Activated naive CD4-positive, alpha-beta T cell treated with anti-CD3 and anti-CD28 coated beads, Interleukin-2, amount 50 U/mL, for 16 hours (primary cell): ENCODE results near the gene SNCAIP.
"Not testable (repeated sequence)": the region's sequence is repeated elsewhere in the genome, so short reads cannot be mapped to it uniquely, and the experiment has no call there.

Source experiments
- DNase-seq: peaks from one replicate; pipeline ENCODE4 v3.0.0-alpha.2; 2020

The SNCAIP gene

DNA sequence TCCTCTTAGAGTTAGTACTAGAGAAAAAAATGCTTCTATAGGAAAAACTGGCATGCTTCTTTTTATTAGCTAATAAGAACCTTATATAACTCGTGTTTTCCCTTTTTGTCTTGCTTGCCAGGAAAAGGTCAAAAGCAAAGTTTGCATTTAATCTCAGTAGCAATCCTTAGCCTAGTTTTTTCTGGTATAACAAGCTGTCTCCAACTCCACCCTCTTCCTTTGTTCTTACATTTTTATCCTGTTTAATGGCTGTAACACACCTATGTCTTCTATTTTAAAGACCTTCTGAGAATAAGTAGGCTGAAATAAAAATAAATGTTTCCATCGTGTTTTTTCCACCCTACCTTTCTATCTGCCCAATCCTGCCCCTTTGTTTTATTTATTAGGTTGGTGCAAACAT lies 158.3 kb downstream of the SNCAIP start:
- no peak for DNase-seq

DNA sequence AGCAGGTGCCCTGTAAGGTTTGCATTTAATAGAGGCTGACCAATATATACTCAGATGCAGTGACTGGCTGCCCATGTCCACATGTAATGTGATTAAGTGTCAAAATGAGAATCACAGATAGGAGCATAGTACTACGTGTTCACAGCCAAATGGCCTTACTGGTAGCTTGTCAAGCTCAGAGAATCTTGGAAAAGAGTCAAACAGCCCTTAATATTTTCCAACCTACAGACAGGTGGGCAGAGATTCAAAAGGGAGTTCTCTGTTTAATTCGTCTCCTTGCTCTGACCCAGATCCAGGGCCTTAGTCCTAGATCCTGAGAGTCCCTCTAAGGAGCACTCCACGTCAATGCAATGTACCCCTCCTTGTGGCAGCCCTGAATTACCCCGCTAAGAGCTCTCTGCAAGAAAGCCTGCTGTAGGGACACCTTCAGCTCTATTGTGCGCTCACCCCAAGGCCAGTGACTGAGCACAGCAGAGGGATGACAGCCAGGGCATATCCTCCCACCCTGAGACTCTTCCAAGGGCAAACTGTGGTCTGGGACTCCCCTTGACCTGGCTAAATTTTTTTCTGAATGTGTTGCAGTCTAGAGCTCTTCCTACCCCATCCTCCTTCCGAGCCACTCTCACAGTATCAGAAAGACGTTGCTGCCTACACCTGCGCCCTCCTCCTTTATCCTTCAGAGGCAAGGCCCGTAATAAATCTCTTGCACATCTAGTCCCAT lies 159.2 kb downstream of the SNCAIP start:
- DNase-seq = no peak

DNA sequence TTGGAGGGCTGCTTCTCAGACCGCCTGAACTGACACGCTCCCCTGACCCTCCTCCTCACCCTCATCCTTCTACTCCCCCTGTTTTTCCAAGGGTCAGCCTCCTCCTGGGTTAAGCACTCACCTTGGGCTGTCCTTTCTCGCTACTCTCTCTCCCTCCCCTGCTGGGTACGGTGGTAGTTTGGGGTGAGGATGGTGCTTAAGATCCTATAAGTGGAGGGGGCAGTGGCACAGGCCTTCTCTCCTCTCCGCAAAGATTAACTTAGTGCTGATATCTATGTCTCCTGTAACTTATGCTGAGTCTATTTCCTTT lies 159.7 kb downstream of the SNCAIP start:
- DNase-seq = no peak

DNA sequence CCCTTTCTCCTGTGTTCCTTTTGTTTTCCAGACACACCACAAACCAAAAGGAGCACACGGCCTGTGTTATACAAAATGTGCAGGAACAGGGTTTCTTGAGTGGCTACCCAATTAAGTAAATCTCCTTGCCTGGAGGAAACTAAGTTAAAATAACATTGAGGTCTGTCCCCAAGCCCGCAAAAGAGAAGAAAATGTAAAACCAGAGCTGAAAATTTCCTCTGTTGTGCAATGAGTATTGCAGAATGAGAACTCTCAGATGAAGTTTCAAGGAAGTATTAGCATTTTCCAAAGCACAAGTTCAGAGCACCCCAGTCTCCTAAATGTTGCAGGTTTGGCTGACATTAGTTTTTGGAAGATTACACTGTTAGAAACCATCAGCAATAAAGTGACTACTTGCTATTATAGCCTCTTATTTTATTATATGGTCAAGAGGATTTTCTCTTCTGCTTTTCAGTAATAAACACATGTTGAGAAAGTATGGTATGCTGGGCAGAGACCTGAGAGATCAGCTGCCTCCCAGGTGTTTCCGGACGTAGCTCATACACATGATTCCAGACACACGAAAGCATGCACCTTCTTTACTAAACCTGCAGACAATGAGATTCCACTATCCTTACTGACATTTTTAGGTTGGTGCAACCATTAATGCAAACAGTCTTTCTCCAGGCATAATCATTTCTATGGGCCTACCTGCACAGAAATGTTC lies 161.3 kb downstream of the SNCAIP start:
- no peak for DNase-seq

DNA sequence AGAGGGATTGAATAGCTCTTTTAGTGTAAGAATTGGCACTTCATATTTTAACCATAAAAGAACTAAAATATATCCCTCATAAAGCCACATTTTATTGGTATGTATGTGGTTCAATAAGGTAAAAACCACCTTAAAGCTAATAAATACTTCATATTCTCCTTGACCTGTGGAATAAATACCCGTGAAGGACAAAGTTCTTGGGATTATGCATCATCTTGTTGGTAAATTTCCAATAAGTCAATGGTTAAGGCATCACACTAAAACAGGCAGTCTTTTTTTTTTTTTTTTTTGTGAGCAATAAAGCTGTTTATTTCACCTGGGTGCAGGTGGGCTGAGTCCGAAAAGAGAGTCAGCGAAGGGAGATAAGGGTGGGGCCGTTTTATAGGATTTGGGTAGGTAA lies 161.9 kb downstream of the SNCAIP start:
- no peak for DNase-seq

DNA sequence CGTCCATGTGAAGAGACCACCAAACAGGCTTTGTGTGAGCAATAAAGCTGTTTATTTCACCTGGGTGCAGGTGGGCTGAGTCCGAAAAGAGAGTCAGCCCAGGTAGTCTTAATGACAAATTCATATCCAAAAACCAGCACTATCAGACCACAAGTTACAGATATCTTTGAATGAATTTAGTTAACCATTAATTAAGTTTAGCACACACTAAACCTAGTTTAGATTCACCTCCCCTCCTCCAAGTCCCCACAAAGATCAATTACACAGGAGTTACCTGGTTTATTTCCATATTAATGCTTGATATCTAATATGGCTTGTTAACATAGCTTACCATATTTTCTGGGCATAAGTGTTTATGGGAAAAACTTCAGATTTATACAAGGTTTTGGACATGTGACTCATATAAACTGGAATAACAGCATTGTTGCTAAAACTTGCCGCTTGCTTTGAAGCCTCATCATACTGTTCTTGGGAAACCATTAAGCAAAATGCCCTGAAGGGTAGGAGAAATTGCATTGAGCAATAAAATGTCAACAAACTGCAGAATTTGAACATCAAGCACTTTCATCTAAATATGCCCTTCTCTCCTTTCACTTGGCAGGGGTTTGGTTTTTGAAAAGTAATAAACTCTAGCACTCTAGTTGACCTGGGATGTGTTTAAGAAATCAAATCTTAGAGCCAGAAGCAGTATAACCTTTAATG lies 166.9 kb downstream of the SNCAIP start:
- DNase-seq = no peak

DNA sequence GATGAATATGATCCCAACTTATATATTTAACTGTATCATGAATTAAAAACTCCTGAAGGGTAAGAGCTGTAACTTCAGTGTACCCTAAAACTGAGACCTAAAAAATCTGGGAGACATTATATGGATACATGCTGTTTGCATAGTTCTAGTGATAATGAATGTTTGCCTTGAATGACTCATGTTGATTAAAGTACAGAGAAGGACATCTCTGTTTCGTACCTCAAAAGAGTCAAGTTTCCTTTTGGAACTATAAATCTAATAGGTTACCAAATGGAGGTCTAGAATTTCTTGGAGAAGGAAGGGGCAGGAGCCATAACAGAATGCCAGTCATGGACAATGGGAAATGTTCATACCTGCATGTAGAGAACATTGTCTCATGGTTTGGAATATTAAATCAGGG lies 168.1 kb downstream of the SNCAIP start:
- no peak for DNase-seq

DNA sequence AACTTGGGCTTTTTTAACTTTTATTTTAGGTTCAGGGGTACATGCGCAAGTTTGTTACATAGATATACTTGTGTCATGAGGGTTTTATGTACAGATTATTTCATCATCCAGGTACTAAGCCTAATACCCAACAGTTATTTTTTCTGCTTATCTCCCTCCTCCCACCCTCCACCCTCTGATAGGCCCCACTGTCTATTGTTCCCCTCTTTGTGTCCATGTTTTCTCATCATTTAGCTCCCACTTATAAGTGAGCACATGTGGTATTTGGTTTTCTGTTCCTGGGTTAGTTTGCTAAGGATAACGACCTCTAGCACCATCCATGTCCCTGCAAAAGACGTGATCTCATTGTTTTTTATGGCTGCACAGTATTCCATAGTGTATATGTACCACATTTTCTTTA lies 172.1 kb downstream of the SNCAIP start:
- DNase-seq = no peak

DNA sequence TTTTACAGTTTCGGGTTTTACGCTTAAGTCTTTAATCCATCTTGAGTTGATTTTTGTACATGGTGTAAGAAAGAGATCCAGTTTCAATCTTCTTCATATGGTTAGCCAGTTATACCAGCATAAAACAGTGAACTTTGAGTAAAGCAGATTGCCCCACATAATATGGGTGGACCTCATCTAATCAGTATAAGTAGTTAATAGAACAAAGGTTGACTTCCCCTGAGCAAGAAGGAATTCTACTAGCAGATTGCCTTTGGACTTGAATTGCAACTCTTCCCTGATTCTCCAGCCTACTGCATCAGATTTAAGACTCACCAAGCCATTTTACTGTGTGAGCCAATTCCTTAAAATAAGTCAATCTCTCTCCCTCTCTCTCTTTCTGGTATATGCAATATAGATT lies 173.2 kb downstream of the SNCAIP start:
- DNase-seq = no peak

DNA sequence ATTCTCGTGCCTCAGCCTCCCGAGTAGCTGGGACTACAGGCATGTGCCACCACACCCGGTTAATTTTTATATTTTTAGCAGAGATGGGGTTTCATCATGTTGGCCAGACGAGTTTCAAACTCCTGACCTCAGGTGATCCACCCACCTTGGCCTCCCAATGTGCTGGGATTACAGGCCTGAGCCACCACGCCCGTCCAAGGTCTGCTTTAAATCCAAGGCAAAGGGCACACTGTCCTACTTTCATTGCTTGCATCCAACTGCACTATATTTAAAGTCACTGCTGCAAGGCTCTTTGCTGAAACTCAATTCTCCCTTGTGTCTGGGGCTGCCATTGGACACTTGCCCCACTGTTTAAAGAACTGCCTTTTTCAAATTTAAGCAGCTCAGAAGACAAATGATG lies 174.6 kb downstream of the SNCAIP start:
- DNase-seq = not testable (repeated sequence)

DNA sequence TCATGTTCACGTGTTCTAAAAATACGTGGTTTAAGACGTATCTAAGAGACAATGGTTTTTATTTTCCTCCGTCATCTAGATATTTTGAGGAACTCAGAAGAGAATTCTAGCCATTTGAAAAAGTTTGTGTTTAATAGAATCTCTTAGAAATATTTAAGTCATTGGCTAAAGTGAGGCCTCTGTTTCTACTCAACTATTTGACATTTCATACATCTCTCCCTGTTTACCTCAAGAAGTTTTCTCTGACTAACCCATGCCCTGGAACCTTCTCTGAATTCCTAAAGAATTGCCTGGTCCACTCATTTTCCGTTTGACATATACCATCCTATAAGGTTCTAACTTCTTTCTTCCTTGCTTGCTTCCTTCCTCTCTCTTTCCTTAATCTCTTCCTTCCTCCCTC lies 178.7 kb downstream of the SNCAIP start:
- DNase-seq = no peak

DNA sequence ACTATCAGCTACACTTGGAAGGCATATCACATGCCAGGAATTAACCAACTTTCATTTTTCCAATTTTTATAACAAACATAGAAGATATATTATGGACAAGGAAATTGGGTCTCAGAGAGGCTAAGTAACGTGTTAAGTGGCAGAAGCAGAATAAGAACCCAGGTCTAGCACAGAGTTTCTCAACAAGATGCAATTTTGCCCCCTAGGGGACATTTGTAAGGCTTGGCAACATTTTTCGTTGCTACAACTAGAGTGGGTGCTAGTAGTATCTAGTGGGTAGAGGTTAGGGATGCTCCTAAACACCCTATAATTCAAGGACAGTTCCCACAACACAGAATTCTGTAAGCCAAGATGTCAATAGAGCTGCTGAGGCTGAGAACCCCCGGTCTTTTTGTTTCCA lies 180.6 kb downstream of the SNCAIP start:
- no peak for DNase-seq

DNA sequence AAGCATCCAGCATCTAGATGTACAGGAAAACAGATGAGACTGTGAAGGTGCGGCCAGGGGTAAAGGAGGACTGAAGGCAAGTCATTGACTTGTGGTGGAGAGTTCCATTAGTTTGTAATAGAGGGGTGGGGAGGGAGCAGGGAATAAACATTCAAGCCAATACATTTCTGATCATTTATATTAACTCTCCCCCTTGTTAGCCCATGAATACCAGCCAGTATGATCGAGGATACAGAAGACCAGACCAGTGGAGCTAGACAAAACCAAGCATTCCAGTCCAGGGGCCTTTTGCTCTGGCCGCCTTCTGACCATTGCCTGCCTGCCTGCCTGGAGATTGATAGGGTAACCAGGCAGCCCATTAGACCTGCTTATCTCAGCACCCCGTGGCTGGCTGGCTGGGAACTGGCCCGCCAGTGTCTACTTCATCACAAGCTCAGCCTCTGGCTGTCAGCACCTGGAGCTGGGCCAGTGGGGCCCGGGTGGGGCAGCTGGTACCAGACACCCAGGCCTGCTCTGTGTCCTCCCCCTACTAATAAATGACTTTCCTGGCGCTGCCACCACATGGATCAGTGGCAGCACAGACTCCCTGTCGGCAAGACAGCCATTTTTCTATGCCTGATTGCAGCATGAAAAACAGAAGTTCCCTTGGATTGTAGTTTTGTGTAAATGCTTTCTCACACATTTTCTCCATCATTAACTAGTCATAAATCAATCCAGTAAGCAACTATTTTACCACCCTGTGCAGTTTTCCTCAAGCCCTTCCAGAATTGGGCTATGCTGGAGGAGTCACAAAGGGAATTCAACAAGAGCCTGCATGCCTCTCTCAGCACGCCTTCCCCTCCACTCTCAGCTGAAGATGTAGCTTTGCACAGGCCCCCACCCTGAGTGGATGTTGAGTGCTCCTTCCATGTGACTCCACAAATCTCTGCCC lies 181.3 kb downstream of the SNCAIP start:
- no peak for DNase-seq

DNA sequence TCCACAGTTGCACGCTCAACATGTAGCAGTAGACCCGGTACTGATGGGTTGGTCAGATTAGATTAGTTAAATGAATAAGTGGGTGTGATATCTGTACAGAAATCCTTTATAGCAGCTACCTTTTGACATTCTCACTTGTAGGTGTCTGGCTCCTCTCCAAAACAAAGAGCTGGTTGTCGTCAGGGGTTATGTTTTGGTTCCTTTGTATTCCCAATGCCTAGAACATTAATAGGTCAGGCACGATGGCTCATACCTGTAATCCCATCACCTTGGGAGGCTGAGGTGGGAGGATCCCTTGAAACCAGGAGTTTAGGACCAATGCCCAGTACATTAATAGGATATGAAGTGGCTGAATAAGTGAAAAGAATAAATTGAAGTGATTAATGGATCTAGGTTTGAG lies 182.1 kb downstream of the SNCAIP start:
- DNase-seq = no peak

DNA sequence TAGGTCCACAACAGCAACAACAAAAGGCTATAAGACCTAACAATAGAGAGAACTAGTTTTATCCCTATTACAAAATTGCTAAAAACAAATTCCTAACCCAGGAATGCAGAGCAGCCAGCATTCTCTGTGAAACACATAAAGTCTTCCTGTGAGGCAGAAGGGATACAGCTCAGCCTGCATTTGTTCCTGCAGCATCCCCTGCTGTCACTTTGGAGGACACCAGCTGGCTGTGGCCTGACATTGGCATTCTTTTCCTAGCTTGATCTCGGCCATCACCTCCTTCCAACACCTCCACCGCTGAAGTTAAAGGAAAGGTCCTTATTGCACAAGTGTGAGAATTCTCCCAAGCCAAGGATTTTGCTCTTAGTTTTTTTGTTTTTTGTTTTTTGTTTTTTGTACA lies 186.1 kb downstream of the SNCAIP start:
- DNase-seq = no peak

DNA sequence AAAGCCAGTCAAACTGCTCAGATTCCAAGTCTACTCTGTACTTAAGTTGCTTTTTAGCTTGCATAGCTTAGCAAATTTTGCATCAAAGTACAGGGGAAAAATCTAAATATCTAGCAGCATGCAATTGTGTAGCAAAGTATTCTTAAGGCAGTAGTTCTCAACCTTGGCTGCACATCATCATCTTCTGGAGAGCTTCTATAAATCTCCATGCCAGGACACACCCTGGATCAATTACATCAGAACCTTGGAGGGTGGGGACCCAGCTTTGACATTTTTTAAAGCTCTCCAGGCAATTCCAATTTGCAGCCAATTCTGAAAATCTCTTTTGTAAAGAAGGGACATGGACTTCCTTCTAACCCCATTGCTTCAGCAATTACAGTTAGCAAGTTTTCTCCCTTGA lies 187.5 kb downstream of the SNCAIP start:
- DNase-seq = no peak

DNA sequence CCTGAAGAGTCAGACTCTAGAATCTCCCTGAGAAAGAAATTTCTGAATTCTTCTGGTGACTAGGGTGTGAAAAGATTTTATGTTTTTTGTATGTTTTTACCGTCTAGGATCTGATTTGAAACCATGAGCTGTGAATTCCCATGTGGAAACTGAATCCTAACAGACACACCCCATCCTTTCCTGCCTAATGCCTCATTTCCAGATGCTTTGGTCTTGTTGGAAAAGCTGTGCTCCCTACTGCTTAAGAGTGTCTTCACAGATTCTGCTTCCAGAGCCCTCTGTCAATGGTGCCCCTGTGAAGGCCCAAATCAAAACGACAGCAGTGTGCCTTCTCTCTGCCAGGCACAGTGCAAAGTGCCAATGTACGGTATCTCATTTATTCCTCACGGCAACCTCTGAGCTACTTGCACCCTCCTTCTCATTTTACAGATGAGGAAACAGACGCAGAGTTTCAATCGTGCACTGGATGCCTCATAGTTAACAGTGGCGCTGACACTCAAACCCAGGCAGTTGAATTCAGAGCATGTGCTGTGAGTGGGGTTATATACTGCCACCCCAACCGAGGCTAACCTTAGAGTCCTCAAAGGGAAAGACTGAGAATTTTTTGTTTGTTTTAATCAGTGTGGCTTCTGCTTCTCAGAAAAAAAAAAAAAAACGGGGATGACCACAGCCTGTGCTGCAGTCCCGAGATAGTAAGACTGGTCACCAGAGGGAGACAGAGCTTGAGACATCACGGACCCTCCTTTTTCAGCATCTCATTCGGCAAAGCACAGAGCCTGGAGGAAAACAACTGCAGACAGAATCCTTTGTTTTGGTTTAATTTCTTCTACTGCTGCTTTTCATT lies 188.4 kb downstream of the SNCAIP start:
- no peak for DNase-seq

DNA sequence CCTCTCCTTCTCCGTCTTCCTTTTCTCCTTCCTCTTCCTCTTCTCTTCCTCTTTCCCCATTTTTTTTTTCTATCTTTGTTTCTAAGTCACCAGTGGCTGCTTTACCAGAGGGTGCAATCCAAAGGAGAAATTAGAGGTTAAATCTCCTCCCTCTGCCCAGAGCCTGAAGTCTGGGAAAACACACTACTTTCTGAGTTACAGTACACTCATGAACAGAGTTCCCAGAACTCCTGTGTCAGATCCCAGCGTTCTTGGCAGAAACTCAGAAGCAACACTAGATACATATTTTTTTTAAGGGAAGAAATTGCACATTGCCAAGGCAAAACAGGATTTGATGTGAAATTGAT lies 189.0 kb downstream of the SNCAIP start:
- DNase-seq = no peak

DNA sequence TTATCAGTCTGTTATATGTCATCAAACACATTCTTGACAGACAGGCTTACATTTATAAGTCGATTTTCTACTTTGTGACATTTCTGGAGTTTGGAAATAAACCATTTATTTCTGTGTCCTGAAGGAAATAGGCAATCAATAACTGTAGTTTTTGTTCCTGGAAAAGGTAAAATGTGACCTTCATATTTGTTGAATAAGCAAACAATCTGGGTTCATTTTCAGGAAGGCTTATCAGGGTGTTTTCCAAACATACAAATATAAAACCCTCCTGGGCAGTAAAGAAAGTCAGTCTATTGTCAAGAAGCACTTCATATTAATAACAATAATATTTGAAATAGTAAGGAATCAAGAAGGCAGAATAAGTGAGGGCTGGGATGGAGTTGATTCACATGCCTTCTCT lies 195.0 kb downstream of the SNCAIP start:
- DNase-seq = no peak

DNA sequence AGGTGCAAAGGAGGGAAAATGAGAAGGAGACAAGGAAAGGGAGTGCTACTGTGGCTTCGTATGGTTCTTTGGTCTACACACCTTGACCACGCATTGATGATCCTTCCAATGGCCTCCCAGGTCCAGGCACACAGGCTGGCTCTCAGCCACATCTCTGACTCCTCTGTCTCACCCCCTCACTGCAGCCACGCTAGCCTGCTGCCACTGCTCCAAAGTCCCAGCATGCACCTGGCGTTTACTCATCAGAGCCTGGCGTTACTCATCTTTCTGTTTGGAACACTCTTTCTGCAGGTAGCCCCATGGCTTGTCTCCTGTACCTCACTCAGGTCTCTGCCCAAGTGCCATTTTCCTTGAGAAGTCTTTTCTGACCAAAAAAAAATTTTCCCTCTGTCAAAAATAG lies 195.5 kb downstream of the SNCAIP start:
- no peak for DNase-seq

DNA sequence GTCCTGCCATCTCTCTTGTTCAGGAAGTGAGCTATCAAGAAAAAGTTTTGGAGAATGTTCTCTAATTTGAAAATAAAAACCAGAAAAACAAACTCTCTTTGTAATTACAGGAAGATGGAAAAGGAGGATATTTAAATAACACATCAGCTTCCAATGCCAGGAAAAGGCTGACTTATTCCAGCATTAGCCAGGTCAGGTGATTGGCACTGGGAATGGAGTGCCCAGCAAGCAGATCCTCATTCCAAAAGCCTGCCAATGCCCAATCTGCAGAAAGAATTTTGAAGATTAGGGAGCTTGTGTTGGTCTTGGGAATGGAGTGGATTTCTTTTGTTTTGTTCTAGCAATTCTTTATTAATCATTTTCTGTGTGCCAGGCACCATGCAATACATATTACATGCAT lies 196.6 kb downstream of the SNCAIP start:
- DNase-seq = no peak
